ENCODE results near the gene HBQ1.

HBQ1 gene

DNA sequence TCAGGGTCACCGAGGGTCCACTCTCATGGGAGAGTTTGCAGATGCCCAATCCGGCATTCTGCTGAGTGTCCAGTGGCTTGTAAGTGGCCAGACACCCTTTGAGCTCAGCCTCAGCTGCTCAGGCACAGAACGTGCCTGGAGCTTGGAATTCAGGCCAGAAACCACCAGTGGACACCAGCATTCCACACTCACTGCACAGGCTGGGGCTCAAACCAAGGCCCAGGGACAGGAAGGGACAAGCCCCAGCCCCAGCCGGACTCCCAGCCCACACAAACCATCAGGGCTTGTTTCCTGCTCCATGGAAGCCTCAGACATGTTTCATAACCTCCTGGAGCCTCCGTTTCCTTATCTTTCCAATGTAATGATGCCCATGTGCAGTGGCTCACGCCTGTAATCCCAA, 36.8 kb upstream of the HBQ1 start:
- Histone ChIP-seq H2BK120ac (ENCODE audit: low read depth, low read length) (no peak overlapping the region), H2BK12ac (ENCODE audit: low read length in 2 of 2) (no peak overlapping the region), H3K27ac (ENCODE audit: low read length, poor library complexity, severe bottlenecking) (no peak overlapping the region), H4K8ac (ENCODE audit: low read length) (no peak overlapping the region), H3K4me3 (ENCODE audit: insufficient read depth in 1 of 2, low read depth in 1 of 2, low read length in 2 of 2) (no peak overlapping the region), H2AK5ac (ENCODE audit: low read length, severe bottlenecking) (no peak overlapping the region), H2BK5ac (ENCODE audit: low read depth, low read length, poor library complexity, severe bottlenecking) (no peak overlapping the region), H2BK15ac (ENCODE audit: low read depth, poor library complexity, severe bottlenecking) (no peak overlapping the region), H3K9ac (ENCODE audit: low read length) (no peak overlapping the region), H2AFZ (ENCODE audit: low read depth, low read length) (no peak overlapping the region), H3K4me2 (ENCODE audit: low read length, poor library complexity, severe bottlenecking) (no peak overlapping the region), H3K27me3 (ENCODE audit: control insufficient read depth in 1 of 2, insufficient read depth in 1 of 2, low read length in 2 of 2) (peaks cover 0 to 13% of the 10 kb centered on the region in 2 experiments), H3K4ac (ENCODE audit: low read depth in 1 of 2, low read length in 2 of 2) (no peak overlapping the region), H3K36me3 (ENCODE audit: control insufficient read depth in 1 of 2, insufficient read depth in 2 of 2, low read depth in 1 of 2, low read length in 2 of 2) (no peaks in the 10 kb centered on the region), H4K91ac (ENCODE audit: low read length) (no peak overlapping the region), H3K4me1 (ENCODE audit: control insufficient read depth, insufficient read depth, low read depth, low read length) (peaks cover 3% of the 10 kb centered on the region), H3K79me1 (replicated peaks; ENCODE audit: low read length, poor library complexity, severe bottlenecking) (no peaks in the 10 kb centered on the region), H3K9me3 (ENCODE audit: control insufficient read depth, low read length) (no peaks in the 10 kb centered on the region), H3K14ac (ENCODE audit: low read length in 2 of 2) (no peak overlapping the region), H3K23ac (ENCODE audit: low read length in 2 of 2) (no peak overlapping the region), H3K18ac (ENCODE audit: low read depth in 1 of 2, low read length in 2 of 2) (no peak overlapping the region)
- DNase-seq: no peak
- WGBS: 60% methylated on average over 6 of the region's 6 CpGs

DNA sequence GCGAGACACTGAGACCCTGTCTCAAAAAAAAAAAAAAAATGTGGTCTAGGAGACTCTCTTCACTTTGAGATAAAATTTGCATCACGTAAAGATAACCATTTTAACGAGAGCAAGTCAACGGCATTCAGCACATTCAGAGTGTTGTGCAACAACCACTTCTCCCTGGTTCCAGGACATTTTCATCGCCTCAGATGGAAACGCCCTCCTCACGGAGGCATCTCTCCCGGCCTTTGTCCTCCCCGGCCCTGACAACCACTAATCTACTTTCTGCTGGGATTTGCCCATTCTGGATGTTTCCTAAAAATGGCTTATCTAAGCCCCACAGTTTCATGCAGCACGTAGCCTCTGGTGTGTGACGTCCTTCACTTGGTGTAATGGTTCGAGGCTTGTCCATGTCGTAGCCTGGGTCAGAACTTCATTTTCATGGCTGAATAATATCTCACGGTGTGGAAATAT, 35.4 kb upstream of the HBQ1 start:
- Histone ChIP-seq H3K14ac (ENCODE audit: low read length in 2 of 2) (no peak overlapping the region), H3K4me2 (ENCODE audit: low read length, poor library complexity, severe bottlenecking) (no peak overlapping the region), H2BK120ac (ENCODE audit: low read depth, low read length) (no peak overlapping the region), H2BK12ac (ENCODE audit: low read length in 2 of 2) (no peak overlapping the region), H3K4ac (ENCODE audit: low read depth in 1 of 2, low read length in 2 of 2) (no peak overlapping the region), H2AFZ (ENCODE audit: low read depth, low read length) (no peak overlapping the region), H3K36me3 (ENCODE audit: control insufficient read depth in 1 of 2, insufficient read depth in 2 of 2, low read depth in 1 of 2, low read length in 2 of 2) (no peaks in the 10 kb centered on the region), H4K8ac (ENCODE audit: low read length) (no peak overlapping the region), H2BK15ac (ENCODE audit: low read depth, poor library complexity, severe bottlenecking) (no peak overlapping the region), H3K23ac (ENCODE audit: low read length in 2 of 2) (no peak overlapping the region), H3K4me3 (ENCODE audit: insufficient read depth in 1 of 2, low read depth in 1 of 2, low read length in 2 of 2) (no peak overlapping the region), H3K9ac (ENCODE audit: low read length) (no peak overlapping the region), H2AK5ac (ENCODE audit: low read length, severe bottlenecking) (no peak overlapping the region), H3K27me3 (ENCODE audit: control insufficient read depth in 1 of 2, insufficient read depth in 1 of 2, low read length in 2 of 2) (peaks cover 0 to 26% of the 10 kb centered on the region in 2 experiments), H2BK5ac (ENCODE audit: low read depth, low read length, poor library complexity, severe bottlenecking) (no peak overlapping the region), H3K4me1 (ENCODE audit: control insufficient read depth, insufficient read depth, low read depth, low read length) (peaks cover 7% of the 10 kb centered on the region), H3K79me1 (replicated peaks; ENCODE audit: low read length, poor library complexity, severe bottlenecking) (no peaks in the 10 kb centered on the region), H3K27ac (ENCODE audit: low read length, poor library complexity, severe bottlenecking) (no peak overlapping the region), H4K91ac (ENCODE audit: low read length) (no peak overlapping the region), H3K18ac (ENCODE audit: low read depth in 1 of 2, low read length in 2 of 2) (no peak overlapping the region), H3K9me3 (ENCODE audit: control insufficient read depth, low read length) (no peaks in the 10 kb centered on the region)
- no peak for DNase-seq
- WGBS: 90% methylated on average over 14 of the region's 14 CpGs

DNA sequence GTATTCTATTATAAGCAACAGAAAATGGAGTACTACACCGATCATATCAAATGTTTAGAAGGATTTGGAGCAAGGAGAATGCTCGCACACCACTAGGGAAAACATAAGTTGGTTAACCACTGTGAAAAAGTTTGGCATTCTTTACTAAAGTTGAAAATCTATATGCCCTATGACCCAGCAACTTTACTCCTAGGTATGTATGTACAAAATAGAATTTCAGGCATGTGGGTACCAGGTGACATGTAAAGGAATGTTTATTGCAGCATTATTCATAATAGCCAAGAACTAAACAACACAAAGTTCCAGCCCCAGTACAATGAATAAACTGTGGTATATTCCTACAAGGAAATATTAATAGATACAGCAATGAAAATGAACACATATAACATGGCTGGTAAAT, 33.6 kb upstream of the HBQ1 start:
- H3K36me3 ChIP-seq (ENCODE audit: control insufficient read depth in 1 of 2, insufficient read depth in 2 of 2, low read depth in 1 of 2, low read length in 2 of 2): no peaks in the 10 kb centered on the region
- H2AK5ac ChIP-seq (ENCODE audit: low read length, severe bottlenecking): no peak overlapping the region
- no peak overlapping the region for H3K4me2 ChIP-seq (ENCODE audit: low read length, poor library complexity, severe bottlenecking)
- H3K79me1 ChIP-seq (replicated peaks; ENCODE audit: low read length, poor library complexity, severe bottlenecking): no peaks in the 10 kb centered on the region
- H2AFZ ChIP-seq (ENCODE audit: low read depth, low read length): no peak overlapping the region
- H4K8ac ChIP-seq (ENCODE audit: low read length): no peak overlapping the region
- no peak overlapping the region for H3K18ac ChIP-seq (ENCODE audit: low read depth in 1 of 2, low read length in 2 of 2)
- H2BK15ac ChIP-seq (ENCODE audit: low read depth, poor library complexity, severe bottlenecking): no peak overlapping the region
- no peak overlapping the region for H4K91ac ChIP-seq (ENCODE audit: low read length)
- H3K4ac ChIP-seq (ENCODE audit: low read depth in 1 of 2, low read length in 2 of 2): no peak overlapping the region
- no peak for DNase-seq
- no peak overlapping the region for H3K23ac ChIP-seq (ENCODE audit: low read length in 2 of 2)
- WGBS: no CpG with 5 or more reads among the region's 2 CpGs
- no peak overlapping the region for H3K27ac ChIP-seq (ENCODE audit: low read length, poor library complexity, severe bottlenecking)
- H2BK5ac ChIP-seq (ENCODE audit: low read depth, low read length, poor library complexity, severe bottlenecking): no peak overlapping the region
- H2BK120ac ChIP-seq (ENCODE audit: low read depth, low read length): no peak overlapping the region
- H3K27me3 ChIP-seq (ENCODE audit: control insufficient read depth in 1 of 2, insufficient read depth in 1 of 2, low read length in 2 of 2): peaks cover 0 to 34% of the 10 kb centered on the region in 2 experiments
- peaks cover 7% of the 10 kb centered on the region for H3K4me1 ChIP-seq (ENCODE audit: control insufficient read depth, insufficient read depth, low read depth, low read length)
- no peak overlapping the region for H3K14ac ChIP-seq (ENCODE audit: low read length in 2 of 2)
- H3K4me3 ChIP-seq (ENCODE audit: insufficient read depth in 1 of 2, low read depth in 1 of 2, low read length in 2 of 2): no peak overlapping the region
- H2BK12ac ChIP-seq (ENCODE audit: low read length in 2 of 2): no peak overlapping the region
- H3K9me3 ChIP-seq (ENCODE audit: control insufficient read depth, low read length): no peaks in the 10 kb centered on the region
- H3K9ac ChIP-seq (ENCODE audit: low read length): no peak overlapping the region

DNA sequence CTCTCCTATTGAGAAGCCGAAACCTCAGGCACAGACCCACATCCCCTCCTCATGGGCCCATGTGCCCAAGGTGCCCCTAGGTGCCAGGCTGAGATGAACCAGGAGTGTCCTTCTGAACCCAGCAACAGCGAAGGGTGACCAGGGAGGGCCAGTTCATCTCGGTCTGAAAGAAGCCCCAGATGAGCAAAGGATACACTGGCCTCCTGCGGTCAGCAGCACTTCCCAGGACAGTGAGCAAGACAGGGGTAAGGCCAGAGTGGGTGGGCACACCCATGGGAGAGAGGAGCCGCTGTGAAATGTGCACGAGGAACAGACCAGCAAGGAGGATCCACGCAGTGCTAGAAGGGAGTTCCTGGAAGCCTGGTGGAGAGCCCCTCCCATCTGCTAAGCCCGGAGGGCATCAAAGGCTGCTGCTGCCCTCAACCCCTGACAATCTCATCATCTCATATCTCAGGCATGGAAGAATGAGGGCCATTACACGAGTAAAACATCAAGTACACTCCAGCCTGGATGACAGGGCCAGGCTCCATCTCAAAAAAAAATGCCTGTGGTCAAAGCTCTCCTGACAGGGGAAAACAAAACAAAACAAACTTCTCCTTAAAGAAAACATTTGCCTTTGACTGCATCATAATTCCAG, 31.1 kb upstream of the HBQ1 start:
- Histone ChIP-seq H3K18ac (ENCODE audit: low read depth in 1 of 2, low read length in 2 of 2) (no peak overlapping the region), H3K14ac (ENCODE audit: low read length in 2 of 2) (no peak overlapping the region), H3K4me2 (ENCODE audit: low read length, poor library complexity, severe bottlenecking) (no peak overlapping the region), H2AK5ac (ENCODE audit: low read length, severe bottlenecking) (no peak overlapping the region), H2BK5ac (ENCODE audit: low read depth, low read length, poor library complexity, severe bottlenecking) (no peak overlapping the region), H3K23ac (ENCODE audit: low read length in 2 of 2) (no peak overlapping the region), H4K8ac (ENCODE audit: low read length) (no peak overlapping the region), H3K9ac (ENCODE audit: low read length) (no peak overlapping the region), H3K79me1 (replicated peaks; ENCODE audit: low read length, poor library complexity, severe bottlenecking) (no peaks in the 10 kb centered on the region), H3K4me3 (ENCODE audit: insufficient read depth in 1 of 2, low read depth in 1 of 2, low read length in 2 of 2) (no peak overlapping the region), H3K4ac (ENCODE audit: low read depth in 1 of 2, low read length in 2 of 2) (no peak overlapping the region), H4K91ac (ENCODE audit: low read length) (no peak overlapping the region), H2BK12ac (ENCODE audit: low read length in 2 of 2) (no peak overlapping the region), H2AFZ (ENCODE audit: low read depth, low read length) (no peak overlapping the region), H3K27me3 (ENCODE audit: control insufficient read depth in 1 of 2, insufficient read depth in 1 of 2, low read length in 2 of 2) (peaks cover 0 to 39% of the 10 kb centered on the region in 2 experiments), H3K4me1 (ENCODE audit: control insufficient read depth, insufficient read depth, low read depth, low read length) (peaks cover 4% of the 10 kb centered on the region), H3K36me3 (ENCODE audit: control insufficient read depth in 1 of 2, insufficient read depth in 2 of 2, low read depth in 1 of 2, low read length in 2 of 2) (no peaks in the 10 kb centered on the region), H2BK120ac (ENCODE audit: low read depth, low read length) (no peak overlapping the region), H2BK15ac (ENCODE audit: low read depth, poor library complexity, severe bottlenecking) (no peak overlapping the region), H3K27ac (ENCODE audit: low read length, poor library complexity, severe bottlenecking) (no peak overlapping the region), H3K9me3 (ENCODE audit: control insufficient read depth, low read length) (no peaks in the 10 kb centered on the region)
- 66% methylated on average over 9 of the region's 9 CpGs for WGBS
- peak; percentile 25 for DNase-seq
